Sigmoid colon (tissue), 4 donors: ENCODE measurements around the gene FRS3.

Experiments
- EP300 ChIP-seq, 4 donors: sonication (generic); formaldehyde crosslinking; IDR thresholded peaks; one replicate each; pipeline ENCODE4 v1.6.1; 2017; ENCODE audit warnings: antibody characterized with exemption in 4 of 4
- POLR2A ChIP-seq, 2 donors: fragments of 450-650 bp; IDR thresholded peaks; one replicate each; pipeline ENCODE4 v1.6.1; 2016; ENCODE audit warnings: antibody characterized with exemption in 2 of 2, mild to moderate bottlenecking in 2 of 2, moderate library complexity in 2 of 2
- TF ChIP-seq, protein P1 (sequence below), 4 experiments: fragments of 450-650 bp in 3 of 4; fragments of 200-600 bp in 1 of 4; IDR thresholded peaks; one replicate each; pipeline ENCODE4 v1.5.1; 2016 to 2019; ENCODE audit warnings: antibody characterized with exemption in 4 of 4, mild to moderate bottlenecking in 3 of 4, moderate library complexity in 2 of 4

DNA sequence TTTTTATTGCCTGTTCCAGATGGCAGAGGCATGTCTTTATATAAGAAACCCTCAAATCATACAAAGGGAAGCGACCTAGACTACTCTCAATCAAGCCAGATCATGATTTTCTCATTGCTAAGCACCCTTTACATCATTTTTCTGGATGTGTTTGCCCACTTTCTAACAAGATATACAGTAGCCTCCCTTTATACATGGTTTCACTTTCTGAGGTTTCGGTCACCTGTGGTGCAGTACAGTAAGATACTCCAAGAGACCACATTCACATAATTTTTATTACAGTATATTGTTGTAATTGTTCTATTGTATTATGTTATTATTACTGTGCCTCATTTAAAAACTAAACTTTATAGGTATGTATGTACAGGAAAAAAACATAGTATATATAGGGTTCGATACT, 31.4 kb upstream of the FRS3 start:
- TF ChIP-seq, protein P1, sequence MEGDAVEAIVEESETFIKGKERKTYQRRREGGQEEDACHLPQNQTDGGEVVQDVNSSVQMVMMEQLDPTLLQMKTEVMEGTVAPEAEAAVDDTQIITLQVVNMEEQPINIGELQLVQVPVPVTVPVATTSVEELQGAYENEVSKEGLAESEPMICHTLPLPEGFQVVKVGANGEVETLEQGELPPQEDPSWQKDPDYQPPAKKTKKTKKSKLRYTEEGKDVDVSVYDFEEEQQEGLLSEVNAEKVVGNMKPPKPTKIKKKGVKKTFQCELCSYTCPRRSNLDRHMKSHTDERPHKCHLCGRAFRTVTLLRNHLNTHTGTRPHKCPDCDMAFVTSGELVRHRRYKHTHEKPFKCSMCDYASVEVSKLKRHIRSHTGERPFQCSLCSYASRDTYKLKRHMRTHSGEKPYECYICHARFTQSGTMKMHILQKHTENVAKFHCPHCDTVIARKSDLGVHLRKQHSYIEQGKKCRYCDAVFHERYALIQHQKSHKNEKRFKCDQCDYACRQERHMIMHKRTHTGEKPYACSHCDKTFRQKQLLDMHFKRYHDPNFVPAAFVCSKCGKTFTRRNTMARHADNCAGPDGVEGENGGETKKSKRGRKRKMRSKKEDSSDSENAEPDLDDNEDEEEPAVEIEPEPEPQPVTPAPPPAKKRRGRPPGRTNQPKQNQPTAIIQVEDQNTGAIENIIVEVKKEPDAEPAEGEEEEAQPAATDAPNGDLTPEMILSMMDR (IDR thresholded peaks at IDR 0.05): no peak
- TF ChIP-seq POLR2A (IDR thresholded peaks at IDR 0.05) (no peak), EP300 (IDR thresholded peaks at IDR 0.05) (no peak)
